DMS 273 treated with DMSO at 0.1 percent for 48 hours (cell line): ENCODE data around the gene SETD1A.

Experiments
- DNase-seq: peaks from one replicate; lab custom pipeline; 2025; lab: John Stamatoyannopoulos, UW

SETD1A gene

GRCh38 chr16:30957456-30958174 lies at the start of gene SETD1A:
Gene SETD1A (plus strand): TSS chr16:30957754. CDS start chr16:30958732, 978 bp downstream.
- DNase-seq, result peak; percentile 88

- no peak for DNase-seq
These were observed 47.0 kb upstream of the SETD1A start for GRCh38 chr16:30910427-30911029.

GRCh38 chr16:30912794-30913412 lies 44.7 kb upstream of the SETD1A start:
- no peak for DNase-seq

- DNase-seq, result no peak
These were observed 42.7 kb upstream of the SETD1A start for GRCh38 chr16:30914830-30915229.

GRCh38 chr16:30918614-30919013 lies 38.9 kb upstream of the SETD1A start:
- no peak for DNase-seq

GRCh38 chr16:30920891-30921290 lies 36.7 kb upstream of the SETD1A start:
- no peak for DNase-seq

- no peak for DNase-seq
These were observed 36.2 kb upstream of the SETD1A start for GRCh38 chr16:30921459-30921747.

- peak; percentile 50 for DNase-seq
These were observed 35.7 kb upstream of the SETD1A start for GRCh38 chr16:30921748-30922419.

- peak; percentile 99 for DNase-seq
These were observed 35.1 kb upstream of the SETD1A start for GRCh38 chr16:30922420-30922959.

GRCh38 chr16:30922960-30923535 lies 34.5 kb upstream of the SETD1A start:
- DNase-seq, result peak; percentile 98

GRCh38 chr16:30923554-30924075 lies 33.9 kb upstream of the SETD1A start, which contains the start of gene FBXL19:
Gene FBXL19 (plus strand): TSS chr16:30923572. CDS start chr16:30925755, 2,183 bp downstream.
- DNase-seq, result no peak

- no peak for DNase-seq
These were observed 33.3 kb upstream of the SETD1A start for GRCh38 chr16:30924076-30924912.

- DNase-seq, result no peak
These were observed 32.5 kb upstream of the SETD1A start for GRCh38 chr16:30924913-30925631.

GRCh38 chr16:30925632-30925987 lies 31.9 kb upstream of the SETD1A start:
- no peak for DNase-seq

GRCh38 chr16:30925995-30926811 lies 31.4 kb upstream of the SETD1A start:
- no peak for DNase-seq

GRCh38 chr16:30926937-30927788 lies 30.4 kb upstream of the SETD1A start:
- DNase-seq, result no peak

GRCh38 chr16:30927789-30928378 lies 29.7 kb upstream of the SETD1A start:
- peak; percentile 36 for DNase-seq

- DNase-seq, result no peak
These were observed 29.2 kb upstream of the SETD1A start for GRCh38 chr16:30928390-30928789.
